Peyer's patch (tissue), 4 donors: ENCODE measurements around the gene SEMA5B.

Experiments
- POLR2A ChIP-seq, 2 donors: fragments of 450-650 bp; IDR thresholded peaks; one replicate each; pipeline ENCODE4 v1.5.1; 2017; ENCODE audit warnings: antibody characterized with exemption in 2 of 2, mild to moderate bottlenecking in 2 of 2, moderate library complexity in 2 of 2
- TF ChIP-seq, protein P1 (sequence below), 6 experiments: fragments of 450-650 bp in 4 of 6; fragments of 200-600 bp in 2 of 6; sonication (generic) in 1 of 6; IDR thresholded peaks; one replicate each; pipeline ENCODE4 v1.5.1; 2017 to 2019; ENCODE audit warnings: antibody characterized with exemption in 6 of 6, mild to moderate bottlenecking in 3 of 6, moderate library complexity in 1 of 6

DNA sequence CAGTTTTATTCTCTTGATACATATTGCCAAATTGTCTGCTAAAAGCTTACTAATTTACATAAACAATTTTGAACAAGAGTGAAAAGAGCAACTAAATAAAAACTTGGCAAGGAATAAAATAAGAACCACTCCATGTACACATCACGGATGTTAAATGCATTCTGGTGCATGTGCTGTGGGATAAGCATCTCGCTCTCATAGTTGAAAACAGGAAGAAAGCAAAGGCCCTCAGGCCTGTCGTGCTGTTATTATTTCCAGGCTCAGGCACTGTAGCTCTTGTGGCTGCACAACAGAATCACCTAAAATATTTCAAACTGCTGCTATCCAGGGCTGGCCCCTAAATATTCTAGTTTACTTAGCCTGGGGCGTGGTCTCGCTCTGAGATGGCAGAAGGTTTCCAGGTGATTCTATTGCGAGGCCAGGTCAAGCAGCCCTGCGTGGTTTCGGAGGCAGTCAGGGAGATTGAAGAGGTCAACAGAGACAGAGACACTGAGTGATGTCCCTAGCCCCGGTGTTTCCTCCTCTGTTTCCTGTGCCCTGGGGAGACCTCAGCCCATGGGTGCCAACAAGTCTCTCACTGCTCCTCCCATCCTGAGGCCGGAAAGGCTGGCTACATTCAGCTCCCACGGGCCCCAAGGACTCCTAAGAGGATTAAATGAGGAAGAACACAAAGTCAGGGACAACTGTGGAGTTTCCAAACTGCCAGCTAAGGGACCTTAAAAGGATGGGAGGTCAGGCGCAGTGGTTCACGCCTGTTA, 21.1 kb upstream of the SEMA5B start:
- TF ChIP-seq, protein P1, sequence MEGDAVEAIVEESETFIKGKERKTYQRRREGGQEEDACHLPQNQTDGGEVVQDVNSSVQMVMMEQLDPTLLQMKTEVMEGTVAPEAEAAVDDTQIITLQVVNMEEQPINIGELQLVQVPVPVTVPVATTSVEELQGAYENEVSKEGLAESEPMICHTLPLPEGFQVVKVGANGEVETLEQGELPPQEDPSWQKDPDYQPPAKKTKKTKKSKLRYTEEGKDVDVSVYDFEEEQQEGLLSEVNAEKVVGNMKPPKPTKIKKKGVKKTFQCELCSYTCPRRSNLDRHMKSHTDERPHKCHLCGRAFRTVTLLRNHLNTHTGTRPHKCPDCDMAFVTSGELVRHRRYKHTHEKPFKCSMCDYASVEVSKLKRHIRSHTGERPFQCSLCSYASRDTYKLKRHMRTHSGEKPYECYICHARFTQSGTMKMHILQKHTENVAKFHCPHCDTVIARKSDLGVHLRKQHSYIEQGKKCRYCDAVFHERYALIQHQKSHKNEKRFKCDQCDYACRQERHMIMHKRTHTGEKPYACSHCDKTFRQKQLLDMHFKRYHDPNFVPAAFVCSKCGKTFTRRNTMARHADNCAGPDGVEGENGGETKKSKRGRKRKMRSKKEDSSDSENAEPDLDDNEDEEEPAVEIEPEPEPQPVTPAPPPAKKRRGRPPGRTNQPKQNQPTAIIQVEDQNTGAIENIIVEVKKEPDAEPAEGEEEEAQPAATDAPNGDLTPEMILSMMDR (IDR thresholded peaks at IDR 0.05), result no peak
- no peak for TF ChIP-seq POLR2A (IDR thresholded peaks at IDR 0.05)
